Right renal pelvis (tissue), 4 donors: ENCODE data around the gene MAPKAPK5. TPM values are rescaled to one million over a fixed set of nuclear protein-coding genes. Genes with fewer than 3 reads are reported as not detected.
"Not testable (repeated sequence)": the region's sequence is repeated elsewhere in the genome, so short reads cannot be mapped to it uniquely, and the experiment has no call there.

ENCODE experiments used
- DNase-seq, 4 donors: peaks; one replicate each; pipeline ENCODE4 v3.0.0-alpha.2; 2013; ENCODE audit warnings: low read depth in 4 of 4, low spot score in 3 of 4, missing footprints in 1 of 4
- polyA plus RNA-seq, 4 donors: library from polyadenylated mRNA; unstranded; fragments of 120-200 nt; gene quantifications; one replicate each; pipeline ENCODE4 v1.2.1, GENCODE V29; 2013; ENCODE audit not compliant: insufficient read length in 4 of 4

Gene MAPKAPK5
- polyA plus RNA-seq, 4 donors = 45.8 to 50.7 (median 46.7) TPM

- DNase-seq = no peak
These were observed 14.1 kb upstream of the MAPKAPK5 start for GRCh38 chr12:111827907-111828306.

- no peak for DNase-seq
These were observed 13.6 kb upstream of the MAPKAPK5 start for GRCh38 chr12:111828338-111828979.

DNA sequence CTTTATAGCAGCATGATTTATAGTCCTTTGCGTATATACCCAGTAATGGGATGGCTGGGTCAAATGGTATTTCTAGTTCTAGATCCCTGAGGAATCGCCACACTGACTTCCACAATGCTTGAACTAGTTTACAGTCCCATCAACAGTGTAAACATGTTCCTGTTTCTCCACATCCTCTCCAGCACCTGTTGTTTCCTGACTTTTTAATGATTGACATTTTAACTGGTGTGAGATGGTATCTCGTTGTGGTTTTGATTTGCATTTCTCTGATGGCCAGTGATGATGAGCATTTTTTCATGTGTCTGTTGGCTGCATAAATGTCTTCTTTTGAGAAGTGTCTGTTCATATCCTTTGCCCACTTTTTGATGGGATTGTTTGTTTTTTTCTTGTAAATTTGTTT lies 12.4 kb upstream of the MAPKAPK5 start:
- not testable (repeated sequence) for DNase-seq

- not testable (repeated sequence) for DNase-seq
These were observed 7.2 kb upstream of the MAPKAPK5 start for GRCh38 chr12:111834740-111835386.

DNA sequence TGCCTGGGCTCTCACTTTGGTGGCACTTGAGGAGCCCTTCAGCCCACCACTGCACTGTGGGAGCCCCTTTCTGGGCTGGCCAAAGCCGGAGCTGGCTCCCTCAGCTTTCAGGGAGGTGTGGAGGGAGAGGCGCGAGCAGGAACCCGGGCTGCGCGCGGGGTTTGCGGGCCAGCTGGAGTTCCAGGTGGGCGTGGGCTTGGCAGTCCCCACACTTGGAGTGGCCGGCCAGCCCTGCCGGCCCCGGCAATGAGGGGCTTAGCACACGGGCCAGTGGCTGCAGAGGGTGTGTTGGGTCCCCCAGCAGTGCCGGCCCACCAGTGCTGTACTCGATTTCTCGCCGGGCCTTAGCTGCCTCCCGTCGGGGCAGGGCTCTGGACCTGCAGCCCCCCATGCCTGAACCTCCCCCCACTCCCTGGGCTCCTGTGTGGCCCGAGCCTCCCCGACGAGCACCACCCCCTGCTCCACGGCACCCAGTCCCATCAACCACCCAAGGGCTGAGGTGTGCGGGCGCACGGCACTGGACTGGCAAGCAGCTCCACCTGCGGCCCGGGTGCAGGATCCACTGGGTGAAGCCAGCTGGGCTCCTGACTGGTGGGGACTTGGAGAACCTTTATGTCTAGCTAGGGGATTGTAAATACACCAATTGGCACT lies 6.4 kb upstream of the MAPKAPK5 start:
- DNase-seq = not testable (repeated sequence)

GRCh38 chr12:111838353-111838752 lies 3.7 kb upstream of the MAPKAPK5 start:
- DNase-seq = no peak

- DNase-seq = no peak
These were observed 1.2 kb upstream of the MAPKAPK5 start for GRCh38 chr12:111840807-111841206.

DNA sequence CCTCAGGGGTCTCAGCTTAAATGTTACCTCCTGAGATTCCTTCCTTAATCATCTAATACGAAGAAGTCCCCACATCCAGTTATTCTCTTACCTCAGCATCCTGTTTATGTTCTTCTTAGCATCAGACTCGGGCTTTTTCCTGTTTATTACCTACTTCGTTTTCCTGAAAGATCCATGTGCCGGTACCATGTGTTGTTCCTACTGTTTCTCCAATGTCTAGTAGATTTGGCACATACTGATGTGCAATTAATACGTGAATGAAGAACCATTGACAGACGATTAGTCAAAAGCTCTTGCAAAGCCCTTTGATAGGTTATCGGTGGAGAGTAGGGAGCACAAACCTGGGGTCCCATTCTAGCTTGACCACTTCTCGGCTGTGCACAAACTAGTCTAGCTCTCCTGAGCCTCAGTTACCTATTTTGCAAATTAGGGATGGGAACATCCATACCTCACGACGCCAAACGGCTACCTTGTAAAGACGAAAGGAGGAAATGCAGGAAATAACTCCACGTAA lies 735 bp upstream of the MAPKAPK5 start:
- DNase-seq = no peak

- DNase-seq = peak in 1 of 4 donors; percentile 15
These were observed 748 bp downstream of the MAPKAPK5 start for GRCh38 chr12:111842556-111843396.

GRCh38 chr12:111846016-111846415 lies 4.0 kb downstream of the MAPKAPK5 start:
- no peak for DNase-seq

DNA sequence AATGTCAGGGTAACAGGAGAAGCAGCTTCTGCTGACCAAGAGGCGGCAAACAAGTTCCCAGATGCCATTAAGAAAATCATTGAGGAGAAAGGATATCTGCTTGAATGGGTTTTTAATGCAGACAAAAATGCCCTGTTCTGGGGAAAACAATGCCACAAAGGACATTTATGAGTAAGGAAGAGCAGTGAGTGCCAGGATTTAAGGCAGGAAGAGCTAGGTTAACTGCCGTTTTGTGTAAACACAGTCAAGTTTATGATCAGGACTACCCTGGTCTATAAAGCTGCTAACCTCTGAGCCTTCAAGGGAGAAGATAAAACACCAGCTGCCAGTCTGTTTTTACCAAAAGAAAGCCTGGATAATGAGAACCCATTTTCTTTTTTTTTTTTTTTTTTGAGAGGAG lies 8.5 kb downstream of the MAPKAPK5 start:
- no peak for DNase-seq

DNA sequence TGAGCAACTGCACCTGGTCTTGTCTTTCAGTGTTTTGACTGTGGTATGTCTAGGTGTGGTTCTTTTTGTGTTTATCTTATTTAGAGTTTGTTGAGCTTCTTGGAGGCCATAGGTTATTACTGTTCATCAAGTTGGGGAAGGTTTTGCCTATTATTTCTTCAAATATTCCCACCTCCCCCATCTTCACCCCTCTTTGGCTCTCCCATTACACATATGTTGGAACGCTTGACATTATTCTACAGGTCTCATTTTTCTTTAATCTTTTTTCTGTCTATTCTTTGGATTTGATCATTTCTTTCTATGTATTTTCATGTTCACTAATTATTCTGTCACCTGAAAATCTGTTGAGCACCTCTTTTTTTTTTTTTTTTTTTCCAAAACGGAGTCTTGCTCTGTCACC lies 16.2 kb downstream of the MAPKAPK5 start:
- DNase-seq = no peak

DNA sequence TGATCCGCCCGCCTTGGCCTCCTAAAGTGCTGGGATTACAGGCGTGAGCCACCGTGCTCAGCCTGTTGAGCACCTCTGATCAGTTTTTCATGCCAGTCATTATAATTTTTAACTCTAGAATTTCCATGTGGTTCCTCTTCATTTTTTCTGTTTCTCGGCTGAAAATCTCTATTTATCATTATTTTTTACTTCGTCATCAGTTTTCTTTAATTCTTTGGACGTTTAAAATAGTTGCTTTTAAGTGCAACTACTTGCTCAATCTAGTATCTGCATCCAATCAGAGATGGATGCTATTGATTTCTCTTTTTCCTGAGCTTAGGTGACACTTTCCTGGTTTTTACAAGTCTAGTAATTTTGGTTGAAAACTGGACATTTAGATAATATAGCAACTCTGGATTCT lies 16.8 kb downstream of the MAPKAPK5 start:
- no peak for DNase-seq

DNA sequence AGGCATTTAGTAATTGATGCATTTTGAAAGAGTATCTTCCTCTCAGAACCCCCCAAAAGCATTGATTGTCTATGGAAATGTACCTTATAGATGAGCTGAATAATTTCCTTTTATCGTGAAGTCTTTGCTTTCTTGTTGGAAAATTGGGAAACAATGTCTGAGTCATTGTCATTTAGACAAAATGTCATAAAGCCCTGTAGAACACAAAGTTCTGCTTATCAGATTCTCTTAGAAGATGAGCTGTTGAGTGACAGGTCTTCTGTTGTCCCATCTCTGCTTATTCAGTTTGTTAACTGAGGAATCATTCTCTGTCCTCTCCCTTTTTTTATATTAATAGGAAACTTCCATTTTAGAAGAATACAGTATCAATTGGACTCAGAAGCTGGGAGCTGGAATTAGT lies 22.9 kb downstream of the MAPKAPK5 start:
- DNase-seq = no peak

- no peak for DNase-seq
These were observed 25.5 kb downstream of the MAPKAPK5 start for GRCh38 chr12:111867531-111867930.

DNA sequence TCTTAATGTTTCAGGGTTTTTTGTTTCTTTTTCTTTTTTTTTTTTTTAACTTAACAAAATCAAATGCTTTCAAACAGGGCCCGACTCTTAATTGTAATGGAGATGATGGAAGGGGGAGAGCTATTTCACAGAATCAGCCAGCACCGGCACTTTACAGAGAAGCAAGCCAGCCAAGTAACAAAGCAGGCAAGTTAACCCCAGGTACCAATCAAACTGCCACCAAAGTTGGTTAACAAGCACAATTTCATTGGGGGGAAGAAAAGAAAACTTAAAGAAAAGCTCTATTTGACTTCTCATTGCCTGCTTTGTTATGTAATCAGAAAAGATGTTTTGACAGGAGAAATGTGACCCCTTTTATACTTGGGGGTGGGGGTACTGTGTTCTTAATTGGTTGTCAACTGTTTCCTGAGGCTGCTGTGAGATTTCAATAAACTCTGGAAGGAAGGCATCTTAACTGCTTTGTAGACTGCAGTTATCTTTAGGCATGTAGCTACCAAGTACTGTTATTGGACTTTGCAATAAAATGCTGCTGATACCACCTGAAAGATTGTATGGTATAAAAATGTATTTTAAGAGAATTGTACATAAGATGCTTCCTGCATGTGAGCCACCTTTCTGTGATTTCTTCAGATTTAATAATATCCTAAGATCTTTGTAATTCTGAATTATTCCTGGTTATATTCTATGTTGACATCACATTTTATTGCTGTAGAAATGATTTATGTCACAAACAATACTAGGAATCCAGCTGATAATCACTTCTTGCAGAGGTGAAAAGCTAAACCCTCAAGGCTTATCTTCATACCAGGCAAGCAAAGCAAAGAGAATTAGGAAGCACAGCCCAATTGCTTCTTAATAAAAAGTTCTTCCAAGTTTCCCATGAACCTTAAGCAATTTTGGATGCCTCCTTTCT lies 26.9 kb downstream of the MAPKAPK5 start:
- no peak for DNase-seq

GRCh38 chr12:111869671-111870070 lies 27.6 kb downstream of the MAPKAPK5 start:
- DNase-seq = no peak

GRCh38 chr12:111870216-111870615 lies 28.2 kb downstream of the MAPKAPK5 start:
- DNase-seq = no peak

DNA sequence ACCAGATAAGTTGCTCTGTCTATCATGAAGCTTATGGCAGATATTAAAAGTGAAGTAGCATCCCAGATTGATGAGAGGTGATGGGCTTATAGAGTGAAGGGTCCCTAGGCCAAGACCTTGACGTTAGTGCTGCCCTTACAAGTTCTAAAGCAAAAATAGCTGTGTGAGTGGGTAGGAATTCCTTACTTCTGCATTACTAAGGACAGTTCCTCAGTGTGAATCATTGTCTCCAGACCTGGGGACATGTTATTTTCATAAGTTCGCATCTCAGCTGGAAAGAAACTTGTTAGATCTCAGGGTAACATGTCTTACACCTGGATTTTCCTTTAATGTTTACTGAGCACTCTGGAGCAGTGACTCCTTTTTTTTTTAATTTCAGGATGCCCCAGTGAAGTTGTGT lies 28.7 kb downstream of the MAPKAPK5 start:
- DNase-seq = no peak

DNA sequence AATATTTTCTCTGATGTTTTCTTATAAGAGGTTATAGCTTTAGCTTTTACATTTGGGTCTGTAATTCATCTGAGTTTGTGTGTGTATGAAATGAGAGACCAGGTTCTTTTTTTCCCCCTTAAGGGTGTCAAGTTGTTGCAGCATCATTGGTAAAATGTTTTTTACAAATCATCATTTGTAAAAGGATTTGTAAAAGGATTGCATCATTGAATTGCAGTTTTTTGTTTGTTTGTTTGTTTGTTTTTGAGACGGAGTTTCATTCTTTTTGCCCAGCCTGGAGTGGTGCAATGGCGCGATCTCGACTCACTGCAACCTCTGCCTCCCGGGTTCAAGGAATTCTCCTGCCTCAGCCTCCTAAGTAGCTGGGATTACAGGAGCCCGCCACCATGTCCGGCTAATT lies 31.1 kb downstream of the MAPKAPK5 start:
- DNase-seq = no peak
